GM12864 (cell line): ENCODE results near the gene SLX4IP.

Experiments
- DNase-seq: peaks from one replicate; pipeline ENCODE4 v3.0.0-alpha.2; 2011; ENCODE audit warnings: low read depth
- H3K4me3 ChIP-seq: 2 replicates; pipeline ENCODE4 v1.5.1; 2011; ENCODE audit warnings: mild to moderate bottlenecking, low read depth, low read length, control low read depth
- TF ChIP-seq, protein P1 (sequence below): IDR thresholded peaks from 2 replicates; pipeline ENCODE4 v1.5.1; 2011; ENCODE audit warnings: low read depth, mild to moderate bottlenecking, moderate library complexity, low read length, control low read depth, inconsistent platforms; ENCODE audit errors: missing control alignments

Gene SLX4IP

DNA sequence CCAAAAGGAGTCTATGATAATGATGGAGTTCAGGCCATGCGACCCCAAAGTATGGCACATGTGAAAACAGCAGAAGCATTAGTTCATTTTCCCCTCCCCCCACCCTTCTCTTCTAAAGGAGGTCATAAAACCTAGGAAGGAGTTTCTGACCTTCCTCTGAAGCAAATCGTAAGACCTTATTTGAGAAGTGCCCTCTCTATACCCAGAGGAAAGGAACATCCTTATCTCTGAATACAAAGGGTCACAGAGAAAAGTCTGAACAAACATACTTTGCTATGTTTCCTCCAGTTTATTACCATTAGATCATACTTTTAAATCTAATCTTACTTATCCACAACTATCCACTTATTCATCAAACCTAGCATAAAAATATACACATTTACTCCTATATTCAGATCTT, 48.6 kb downstream of the SLX4IP start:
- H3K4me3 ChIP-seq: no peak overlapping the region
- no peak for DNase-seq
- TF ChIP-seq, protein P1, sequence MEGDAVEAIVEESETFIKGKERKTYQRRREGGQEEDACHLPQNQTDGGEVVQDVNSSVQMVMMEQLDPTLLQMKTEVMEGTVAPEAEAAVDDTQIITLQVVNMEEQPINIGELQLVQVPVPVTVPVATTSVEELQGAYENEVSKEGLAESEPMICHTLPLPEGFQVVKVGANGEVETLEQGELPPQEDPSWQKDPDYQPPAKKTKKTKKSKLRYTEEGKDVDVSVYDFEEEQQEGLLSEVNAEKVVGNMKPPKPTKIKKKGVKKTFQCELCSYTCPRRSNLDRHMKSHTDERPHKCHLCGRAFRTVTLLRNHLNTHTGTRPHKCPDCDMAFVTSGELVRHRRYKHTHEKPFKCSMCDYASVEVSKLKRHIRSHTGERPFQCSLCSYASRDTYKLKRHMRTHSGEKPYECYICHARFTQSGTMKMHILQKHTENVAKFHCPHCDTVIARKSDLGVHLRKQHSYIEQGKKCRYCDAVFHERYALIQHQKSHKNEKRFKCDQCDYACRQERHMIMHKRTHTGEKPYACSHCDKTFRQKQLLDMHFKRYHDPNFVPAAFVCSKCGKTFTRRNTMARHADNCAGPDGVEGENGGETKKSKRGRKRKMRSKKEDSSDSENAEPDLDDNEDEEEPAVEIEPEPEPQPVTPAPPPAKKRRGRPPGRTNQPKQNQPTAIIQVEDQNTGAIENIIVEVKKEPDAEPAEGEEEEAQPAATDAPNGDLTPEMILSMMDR: no peak

- H3K4me3 ChIP-seq: no peak overlapping the region
- no peak for DNase-seq
- TF ChIP-seq, protein P1: no peak
These were observed 52.3 kb downstream of the SLX4IP start for GRCh38 chr20:10487142-10488136.

DNA sequence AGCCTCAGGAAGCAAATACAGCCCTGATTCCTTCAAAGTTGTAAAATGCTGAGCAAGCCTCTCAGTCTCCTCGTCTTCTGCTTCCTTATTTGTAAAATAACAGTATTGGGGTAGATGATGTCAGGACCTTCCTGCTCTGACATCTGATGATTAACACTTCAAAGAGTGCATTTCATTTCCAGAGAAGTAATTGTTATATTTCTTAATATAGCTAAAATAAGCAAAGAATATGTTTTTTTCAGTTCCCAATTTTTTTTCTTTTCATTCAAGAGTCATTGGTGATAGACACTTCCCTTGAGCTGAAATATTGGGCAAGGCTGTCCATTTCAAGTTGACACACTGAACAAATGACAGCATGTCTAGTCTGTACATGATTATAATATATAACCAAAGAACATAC, 53.4 kb downstream of the SLX4IP start:
- DNase-seq: no peak
- no peak overlapping the region for H3K4me3 ChIP-seq
- TF ChIP-seq, protein P1: no peak

DNA sequence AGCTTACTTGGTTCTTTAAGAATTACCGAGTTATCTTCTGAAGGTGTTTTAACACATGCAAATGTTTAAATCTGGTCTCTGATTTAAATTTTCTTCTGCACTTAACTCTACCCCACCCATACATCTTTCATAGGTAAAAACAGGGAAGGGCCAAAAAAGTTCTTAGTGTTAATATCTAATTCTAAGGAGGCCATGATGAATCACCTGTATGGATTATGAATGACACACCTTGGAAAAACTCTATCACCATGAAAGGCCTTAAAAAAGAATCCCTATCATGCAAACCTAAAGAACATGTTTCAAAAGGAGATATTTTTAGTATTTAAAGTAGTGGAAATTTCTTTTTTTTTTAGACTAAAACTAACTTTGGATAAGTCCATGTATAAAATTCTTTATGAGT, 54.7 kb downstream of the SLX4IP start:
- no peak overlapping the region for H3K4me3 ChIP-seq
- no peak for DNase-seq
- TF ChIP-seq, protein P1: no peak

DNA sequence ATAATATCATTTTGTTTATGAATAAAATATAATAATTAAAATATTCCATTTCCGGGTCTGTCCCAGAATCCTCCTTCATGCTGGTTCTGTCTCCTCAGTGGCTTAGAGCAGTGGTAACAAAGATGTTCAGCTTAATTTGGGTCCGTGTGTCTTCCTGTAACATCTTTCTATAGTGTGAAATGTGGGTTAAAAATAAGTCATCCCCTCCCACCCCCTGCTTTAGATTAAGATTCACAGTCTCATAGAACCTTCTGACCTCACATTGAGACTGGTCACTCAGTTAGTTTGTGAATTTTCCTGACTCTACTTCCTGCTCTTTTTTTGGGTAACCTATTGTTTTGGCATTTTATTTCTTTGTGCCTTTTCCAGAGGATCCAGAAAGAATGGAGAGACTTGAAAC, 55.2 kb downstream of the SLX4IP start:
- no peak for DNase-seq

DNA sequence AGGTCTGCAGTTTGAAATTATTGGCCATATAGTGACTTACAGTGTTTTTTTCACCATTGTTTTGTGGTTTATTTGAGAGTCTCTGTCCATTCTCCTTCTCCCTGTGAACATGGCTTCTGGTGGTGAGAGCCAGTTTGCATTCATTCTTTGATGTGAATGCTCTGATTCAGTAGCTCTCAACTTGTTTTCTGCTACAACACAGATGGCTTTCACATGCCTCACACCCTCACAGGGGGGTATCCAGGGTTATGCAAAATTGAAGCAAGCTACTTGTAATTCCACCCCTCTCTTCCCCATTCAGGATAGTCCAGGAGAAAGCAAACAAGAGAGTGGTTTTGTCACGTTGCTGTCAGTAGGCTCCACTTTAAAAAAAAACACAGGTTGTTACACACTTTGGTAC, 55.6 kb downstream of the SLX4IP start:
- TF ChIP-seq, protein P1: no peak
- no peak for DNase-seq
- H3K4me3 ChIP-seq: no peak overlapping the region

More for the DNA sequence above, 55.2 kb downstream of the SLX4IP start:
- TF ChIP-seq, protein P1: no peak
- no peak overlapping the region for H3K4me3 ChIP-seq
